Measurements from ENCODE around the gene TTC23L.
"Not testable (repeated sequence)": the region's sequence is repeated elsewhere in the genome, so short reads cannot be mapped to it uniquely, and the experiment has no call there.

Gene TTC23L, protein sequence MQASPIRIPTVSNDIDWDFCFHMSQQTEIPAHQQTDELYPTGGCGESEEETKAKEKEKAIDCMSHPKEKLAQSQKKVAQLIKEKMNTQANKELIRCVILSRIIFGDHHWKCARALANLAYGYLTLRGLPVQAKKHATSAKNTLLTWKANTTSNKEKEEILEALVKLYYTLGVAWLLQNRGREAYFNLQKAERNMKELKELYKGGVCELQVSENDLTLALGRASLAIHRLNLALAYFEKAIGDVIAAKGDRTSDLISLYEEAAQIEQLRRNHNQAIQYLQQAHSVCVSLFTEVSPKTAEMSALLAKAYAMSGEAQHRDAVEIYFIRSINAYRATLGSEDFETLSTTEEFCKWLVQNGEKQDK

DNA sequence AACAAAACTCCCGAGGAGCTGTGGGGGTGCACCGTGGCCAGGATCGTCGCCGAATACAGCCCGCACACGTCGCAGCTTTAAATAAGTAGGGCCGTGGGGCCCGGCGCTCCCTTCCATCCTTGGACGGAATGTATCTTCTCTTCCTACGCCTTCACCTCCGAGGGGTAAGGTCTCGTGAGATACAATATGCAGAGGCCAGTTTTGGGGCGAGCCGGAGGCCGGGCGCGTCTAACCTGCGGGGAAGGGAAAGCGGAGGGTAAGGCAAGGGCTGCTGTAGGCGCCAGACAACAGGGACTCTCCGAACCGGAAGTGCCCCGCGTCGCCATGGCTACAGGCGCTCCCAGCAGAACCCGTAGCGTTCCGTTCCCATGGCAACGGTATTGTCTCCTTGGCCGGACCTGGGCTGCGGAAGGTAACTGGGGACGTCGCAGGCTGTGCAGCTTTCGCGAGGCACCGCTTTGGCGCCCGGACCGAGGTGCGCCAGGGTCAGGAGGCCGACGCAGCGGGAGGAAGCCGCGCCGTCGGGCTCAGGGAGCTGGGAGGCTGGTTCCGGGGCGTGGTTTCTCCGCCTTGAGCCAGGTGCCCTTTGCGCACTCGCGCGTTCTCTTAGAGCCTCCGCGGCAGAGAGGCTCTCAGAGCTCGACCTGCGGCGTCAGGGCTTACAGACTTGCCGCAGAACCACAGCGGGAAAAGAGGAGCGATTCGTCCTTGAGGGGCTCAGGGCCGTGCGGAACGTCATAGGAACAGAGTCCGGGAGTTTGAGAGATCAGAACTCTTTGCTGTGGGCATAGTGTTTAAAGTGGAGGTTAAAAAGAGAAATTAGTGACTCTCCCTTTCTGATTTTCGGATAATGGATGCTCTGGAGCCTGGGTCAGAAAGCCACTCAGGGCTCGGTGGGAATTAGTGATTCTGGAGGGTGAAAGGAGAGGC, at the start of gene TTC23L:
Gene TTC23L (plus strand): TSS at position 380 of the 930 bp plus-strand sequence. CDS start 1,508 bp downstream, outside the sequence.
- in situ Hi-C loops (cut with HindIII; ENCODE audit: low sequenced_read_pairs) = no loop called here

DNA sequence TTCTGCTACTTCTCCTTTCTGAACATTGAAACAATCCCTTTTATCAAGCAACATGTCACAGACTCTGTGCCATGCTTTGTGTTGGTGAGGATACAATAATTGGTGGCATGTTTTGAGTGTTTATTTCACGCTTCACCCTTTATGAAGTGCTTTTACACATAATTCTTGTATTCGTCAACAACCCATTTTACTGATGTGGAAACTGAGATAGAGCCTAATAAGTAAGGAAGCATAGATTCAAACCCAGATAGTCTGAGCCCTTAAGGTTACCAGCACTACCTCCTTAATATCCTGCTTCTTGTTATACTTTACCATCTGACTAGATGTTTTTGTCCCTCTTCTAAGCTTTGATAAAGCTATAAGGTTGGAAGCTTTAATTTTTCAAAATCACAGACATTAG, 49.3 kb upstream of the TTC23L start:
- in situ Hi-C loops (cut with HindIII; ENCODE audit: low sequenced_read_pairs) = no loop called here

DNA sequence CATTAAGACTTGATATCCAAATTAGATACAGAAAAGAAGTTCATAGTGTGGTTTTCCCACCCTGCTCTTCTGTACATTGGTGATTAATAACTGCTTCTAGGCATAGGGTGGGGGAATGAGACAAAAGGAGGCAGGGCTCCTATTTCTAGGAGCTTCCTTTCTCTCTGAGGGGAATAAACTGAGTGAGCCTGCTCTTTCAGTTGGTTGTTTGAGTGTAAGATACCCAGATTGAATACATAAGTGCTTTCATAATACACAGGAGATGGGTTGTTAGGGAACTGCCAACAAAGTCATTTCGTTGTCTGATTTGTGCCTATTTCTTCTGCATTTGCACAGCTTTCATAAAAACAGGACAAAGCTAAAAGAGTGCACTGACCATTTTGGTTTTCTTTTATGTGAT, 48.9 kb upstream of the TTC23L start:
- in situ Hi-C loops (cut with HindIII; ENCODE audit: low sequenced_read_pairs) = no loop called here

DNA sequence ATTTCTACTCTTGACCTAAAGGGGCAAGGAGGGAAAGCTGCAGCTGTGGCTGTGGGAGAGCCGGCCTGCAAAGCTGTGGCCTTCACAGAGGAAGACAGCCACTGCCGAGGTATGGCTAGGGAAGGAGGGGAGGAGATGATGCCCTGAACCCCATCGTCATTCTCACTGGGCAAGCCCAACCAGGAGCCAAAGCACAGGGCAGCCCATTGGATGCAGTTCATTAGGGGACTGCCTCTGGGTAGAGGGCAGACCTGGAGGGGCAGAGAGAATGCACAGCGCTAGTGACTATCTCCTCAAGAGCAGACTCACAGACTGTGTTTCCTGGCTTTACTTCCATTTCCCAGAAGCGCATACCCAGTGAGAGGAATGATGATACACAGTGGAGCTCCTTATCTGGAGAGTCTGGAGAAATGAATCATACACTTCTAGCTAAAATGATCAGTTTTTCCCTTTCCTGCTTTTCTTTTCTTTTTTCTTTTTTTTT, 47.2 kb upstream of the TTC23L start:
- in situ Hi-C loops (cut with HindIII; ENCODE audit: low sequenced_read_pairs) = no loop called here

DNA sequence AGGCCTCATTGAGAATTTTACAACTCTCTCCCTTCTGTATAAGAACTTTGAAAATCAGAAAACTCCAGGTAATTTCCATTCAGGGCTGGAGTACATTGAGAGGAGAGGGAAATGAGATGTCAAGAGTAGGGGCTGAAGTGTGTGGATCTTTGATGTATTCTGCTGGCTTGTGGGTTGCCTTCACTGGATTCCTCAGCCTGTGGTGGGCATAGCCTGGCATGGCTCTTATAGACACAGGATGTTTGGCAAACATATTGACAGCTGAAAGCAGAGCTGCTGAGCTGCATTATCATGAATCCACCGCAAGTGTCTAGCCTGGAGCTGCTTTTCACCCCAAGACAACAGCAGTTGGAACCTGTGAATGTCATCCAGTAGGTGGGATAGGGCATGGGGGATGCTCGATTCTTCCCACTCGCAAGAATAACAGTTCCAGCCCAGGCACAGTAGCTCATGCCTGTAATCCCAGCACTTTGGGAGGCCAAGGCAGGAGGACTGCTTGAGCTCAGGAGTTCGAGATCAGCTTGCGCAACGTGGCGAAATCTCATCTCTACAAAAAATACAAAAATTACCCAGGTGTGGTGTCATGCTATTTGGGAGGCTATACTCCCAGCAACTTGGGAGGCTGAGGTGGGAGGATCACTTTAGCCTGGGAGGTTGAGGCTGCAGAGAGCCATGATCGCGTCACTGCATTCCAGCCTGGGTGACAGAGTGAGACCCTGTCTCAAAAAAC, 36.0 kb upstream of the TTC23L start:
- in situ Hi-C loops (cut with HindIII; ENCODE audit: low sequenced_read_pairs) = no loop called here

DNA sequence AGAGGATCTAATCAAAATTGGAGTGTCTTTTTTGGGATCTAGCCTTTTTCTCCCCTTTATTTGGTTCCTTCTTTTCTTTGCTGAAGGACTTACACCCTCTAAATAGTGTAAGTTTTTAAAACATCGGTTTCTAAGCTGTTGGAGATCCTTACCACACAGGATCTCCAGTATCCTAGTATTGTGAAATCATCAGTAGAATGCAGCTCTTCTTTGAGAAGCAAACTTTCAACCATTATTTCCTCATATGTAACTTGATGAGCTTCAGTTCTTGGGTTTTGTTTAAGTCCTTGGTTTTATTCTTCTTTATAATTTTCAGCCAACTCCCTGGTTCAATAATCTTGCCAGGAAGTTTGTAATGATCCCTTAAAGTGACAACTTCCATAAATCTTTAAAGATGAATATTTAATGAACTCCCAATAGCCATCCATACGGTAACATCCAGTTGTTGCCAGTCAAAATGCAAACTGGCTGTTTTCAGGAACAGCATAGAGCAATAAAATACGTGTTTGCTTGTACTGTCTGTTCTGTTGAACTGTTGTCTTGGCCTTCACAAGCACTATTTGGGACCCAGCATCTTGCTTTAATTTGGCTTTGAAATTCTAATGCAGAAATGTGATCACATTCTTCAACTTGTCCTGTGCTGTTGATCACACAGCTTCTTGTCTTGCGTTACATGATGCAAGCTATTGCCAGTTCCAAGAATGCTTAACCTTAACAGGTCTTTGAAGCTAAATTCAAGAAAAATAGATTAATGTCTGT, 34.8 kb upstream of the TTC23L start:
- in situ Hi-C loops (cut with HindIII; ENCODE audit: low sequenced_read_pairs) = no loop called here

DNA sequence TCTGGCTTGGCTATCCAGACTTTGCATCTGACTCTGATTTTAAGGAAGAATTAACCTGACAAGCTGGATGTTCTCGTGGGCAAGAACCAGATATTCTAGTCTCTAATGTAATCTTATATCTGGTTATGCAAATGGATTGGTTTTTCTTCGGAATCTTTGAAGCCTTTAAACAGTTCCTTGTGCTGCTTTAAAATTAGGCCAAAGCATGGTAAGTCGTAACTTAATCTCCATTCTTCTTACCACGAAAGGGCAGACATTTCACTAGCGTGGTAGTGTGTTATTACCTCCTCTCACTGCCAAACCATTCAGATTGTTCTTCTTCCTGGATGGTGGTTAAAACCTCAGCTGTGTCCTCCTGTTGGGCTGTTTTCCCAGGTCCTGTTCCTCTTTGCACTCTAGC, 34.1 kb upstream of the TTC23L start:
- in situ Hi-C loops (cut with HindIII; ENCODE audit: low sequenced_read_pairs) = no loop called here

DNA sequence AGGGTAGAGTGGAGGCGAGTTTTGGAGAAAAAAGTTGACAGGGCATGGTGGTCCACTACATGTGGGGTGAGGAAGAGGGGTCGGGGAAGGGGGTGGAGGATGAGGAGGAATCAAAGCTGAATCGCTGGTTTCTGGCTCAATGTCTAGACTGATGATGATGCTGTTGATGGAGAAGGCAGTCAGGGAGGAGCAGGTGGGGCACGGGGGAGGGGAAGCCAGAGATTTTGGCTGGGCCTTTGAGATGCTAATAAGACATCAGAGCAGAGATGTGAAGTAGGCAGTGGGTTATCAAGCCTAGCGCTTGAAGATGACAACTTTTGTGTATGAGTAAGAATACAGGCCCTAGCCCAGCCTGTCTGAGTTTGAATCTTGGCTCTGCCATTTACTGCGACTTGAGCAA, 32.4 kb upstream of the TTC23L start:
- in situ Hi-C loops (cut with HindIII; ENCODE audit: low sequenced_read_pairs) = no loop called here

DNA sequence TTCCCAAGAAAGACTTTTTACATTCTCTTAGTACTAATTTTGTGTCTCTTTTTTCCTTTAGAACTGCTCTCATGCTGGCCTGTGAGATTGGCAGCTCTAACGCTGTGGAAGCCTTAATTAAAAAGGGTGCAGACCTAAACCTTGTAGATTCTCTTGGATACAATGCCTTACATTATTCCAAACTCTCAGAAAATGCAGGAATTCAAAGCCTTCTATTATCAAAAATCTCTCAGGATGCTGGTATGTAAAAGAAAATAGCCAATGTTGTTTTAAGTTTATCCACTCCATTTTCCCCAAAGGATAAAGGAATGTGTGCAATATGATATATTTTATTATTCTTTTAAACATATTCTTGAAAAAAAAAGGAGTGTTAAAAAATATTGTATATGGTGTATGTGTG, 27.3 kb upstream of the TTC23L start:
- in situ Hi-C loops (cut with HindIII; ENCODE audit: low sequenced_read_pairs) = no loop called here

DNA sequence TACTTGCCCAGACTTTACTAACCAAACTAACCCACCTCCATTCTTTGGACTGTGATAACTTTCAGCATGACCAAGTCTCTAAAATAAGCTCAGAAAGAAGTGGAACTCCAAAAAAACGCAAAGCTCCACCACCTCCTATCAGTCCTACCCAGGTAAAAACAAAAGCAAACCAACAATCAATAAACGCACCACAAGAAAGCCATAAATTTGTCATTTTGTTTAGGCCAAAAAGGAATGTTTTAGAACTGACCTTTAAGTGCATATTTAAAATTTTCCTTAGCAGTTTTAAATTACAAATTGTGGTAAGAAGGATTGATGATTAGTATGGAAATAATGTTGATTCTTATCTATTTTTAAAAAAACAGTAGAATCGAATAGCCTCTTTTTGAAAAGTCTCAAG, 25.5 kb upstream of the TTC23L start:
- in situ Hi-C loops (cut with HindIII; ENCODE audit: low sequenced_read_pairs) = no loop called here

DNA sequence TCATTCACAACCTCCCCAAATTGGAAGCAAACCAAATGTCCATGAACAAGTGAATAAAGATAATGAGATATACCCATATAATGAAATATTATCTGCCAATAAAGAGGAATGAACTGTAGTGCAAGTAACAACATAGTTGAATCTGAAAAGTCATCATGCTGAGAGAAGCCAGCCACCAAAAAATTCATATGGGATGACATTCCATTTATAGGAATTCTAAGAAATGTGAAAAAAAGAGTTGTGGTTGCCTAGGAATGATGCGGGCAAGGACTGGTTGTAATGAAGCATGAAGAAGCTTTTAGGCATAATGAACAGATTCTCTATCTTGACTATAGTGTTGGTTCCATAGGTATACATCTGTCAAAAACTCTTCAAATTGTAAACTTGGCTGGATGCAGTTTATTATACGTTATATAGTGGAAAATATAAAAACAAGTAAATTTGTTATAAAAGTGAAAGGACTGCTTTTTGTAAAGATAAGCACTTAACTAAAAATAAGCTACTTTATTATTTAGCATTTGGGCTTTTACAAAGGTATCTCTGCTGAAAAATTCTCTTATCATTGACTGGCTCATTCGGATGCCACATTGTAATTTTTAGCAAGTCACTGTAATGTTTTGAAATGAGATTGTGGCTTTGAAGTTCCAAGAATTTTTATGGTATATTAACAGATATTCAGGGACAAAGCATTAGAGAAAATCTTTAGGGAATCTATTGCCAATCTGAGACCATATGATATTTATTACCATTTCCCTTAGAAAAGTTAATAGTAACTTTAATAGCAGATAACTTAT, 21.2 kb upstream of the TTC23L start:
- in situ Hi-C loops (cut with HindIII; ENCODE audit: low sequenced_read_pairs) = no loop called here

DNA sequence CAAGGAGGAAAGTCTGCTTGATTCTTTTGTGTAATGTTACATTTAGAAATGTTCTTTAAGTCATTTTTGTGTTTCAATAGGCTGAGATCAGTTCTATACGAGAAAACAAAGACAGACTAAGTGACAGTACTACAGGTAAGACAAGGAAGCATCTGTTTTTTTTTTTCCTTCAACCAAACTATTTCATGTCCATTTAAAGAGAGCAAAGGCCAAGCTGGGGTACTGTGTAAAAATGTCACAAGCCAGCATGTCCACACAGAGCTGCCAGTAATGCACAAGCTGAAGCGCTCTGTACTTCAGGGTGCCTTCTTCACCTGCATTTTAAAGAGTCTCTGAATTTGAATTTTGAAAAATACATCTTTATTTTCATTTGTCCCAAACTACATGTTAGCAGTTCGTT, 20.2 kb upstream of the TTC23L start:
- in situ Hi-C loops (cut with HindIII; ENCODE audit: low sequenced_read_pairs) = no loop called here

DNA sequence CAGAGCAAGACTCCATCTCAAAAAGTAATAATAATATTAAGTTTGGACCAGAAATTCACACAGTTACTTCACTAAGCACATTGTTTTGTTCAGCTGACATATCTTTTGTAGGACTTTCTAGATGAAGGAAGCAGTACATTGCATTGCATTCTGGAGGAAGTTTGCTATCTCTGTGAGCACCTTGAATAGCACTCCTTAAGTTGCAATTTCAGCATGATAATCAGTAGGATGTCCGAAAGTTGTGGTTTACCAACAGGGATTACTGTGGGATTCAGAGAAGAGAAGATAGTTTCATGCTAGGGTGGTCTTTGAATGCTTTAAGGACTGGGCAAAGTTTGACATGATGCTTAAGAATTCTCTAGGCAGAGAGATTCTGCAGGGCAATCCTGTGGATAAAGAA, 18.4 kb upstream of the TTC23L start:
- in situ Hi-C loops (cut with HindIII; ENCODE audit: low sequenced_read_pairs) = no loop called here

DNA sequence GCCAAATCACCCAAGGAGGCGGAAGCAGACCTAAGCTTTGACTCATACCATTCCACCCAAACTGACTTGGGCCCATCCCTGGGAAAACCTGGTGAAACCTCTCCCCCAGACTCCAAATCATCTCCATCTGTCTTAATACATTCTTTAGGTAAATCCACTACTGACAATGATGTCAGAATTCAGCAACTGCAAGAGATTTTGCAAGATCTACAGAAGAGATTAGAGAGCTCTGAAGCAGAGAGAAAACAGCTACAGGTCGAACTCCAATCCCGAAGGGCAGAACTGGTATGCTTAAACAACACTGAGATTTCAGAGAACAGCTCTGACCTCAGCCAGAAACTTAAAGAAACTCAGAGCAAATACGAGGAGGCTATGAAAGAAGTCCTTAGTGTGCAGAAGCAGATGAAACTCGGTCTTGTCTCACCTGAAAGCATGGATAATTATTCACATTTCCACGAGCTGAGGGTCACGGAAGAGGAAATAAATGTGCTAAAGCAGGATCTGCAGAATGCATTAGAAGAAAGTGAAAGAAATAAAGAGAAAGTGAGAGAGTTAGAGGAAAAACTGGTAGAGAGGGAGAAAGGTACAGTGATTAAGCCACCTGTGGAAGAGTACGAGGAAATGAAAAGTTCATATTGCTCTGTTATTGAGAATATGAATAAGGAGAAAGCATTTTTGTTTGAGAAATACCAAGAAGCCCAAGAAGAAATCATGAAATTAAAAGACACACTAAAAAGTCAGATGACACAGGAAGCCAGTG, 15.8 kb upstream of the TTC23L start:
- in situ Hi-C loops (cut with HindIII; ENCODE audit: low sequenced_read_pairs) = no loop called here

DNA sequence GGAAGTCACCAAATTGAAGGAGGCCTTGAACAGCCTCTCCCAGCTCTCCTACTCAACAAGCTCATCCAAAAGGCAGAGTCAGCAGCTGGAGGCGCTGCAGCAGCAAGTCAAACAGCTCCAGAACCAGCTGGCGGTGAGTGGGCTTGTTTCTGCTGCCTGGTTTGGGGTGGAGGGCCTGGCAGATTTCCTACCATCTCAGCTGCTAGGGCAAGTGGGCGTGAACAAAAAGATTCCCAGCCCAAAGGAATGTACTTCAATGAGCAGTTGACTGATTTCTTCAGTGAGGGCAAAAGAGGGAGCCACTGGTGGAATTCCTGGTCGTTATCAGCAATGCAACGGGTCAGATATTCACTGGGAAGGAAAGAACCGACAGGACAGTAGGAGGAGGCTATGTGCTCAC, 12.6 kb upstream of the TTC23L start:
- in situ Hi-C loops (cut with HindIII; ENCODE audit: low sequenced_read_pairs) = loop anchor here (5.0 kb wide), 1 partner anchor 124 kb away; no protein-coding TSS in a partner anchor

DNA sequence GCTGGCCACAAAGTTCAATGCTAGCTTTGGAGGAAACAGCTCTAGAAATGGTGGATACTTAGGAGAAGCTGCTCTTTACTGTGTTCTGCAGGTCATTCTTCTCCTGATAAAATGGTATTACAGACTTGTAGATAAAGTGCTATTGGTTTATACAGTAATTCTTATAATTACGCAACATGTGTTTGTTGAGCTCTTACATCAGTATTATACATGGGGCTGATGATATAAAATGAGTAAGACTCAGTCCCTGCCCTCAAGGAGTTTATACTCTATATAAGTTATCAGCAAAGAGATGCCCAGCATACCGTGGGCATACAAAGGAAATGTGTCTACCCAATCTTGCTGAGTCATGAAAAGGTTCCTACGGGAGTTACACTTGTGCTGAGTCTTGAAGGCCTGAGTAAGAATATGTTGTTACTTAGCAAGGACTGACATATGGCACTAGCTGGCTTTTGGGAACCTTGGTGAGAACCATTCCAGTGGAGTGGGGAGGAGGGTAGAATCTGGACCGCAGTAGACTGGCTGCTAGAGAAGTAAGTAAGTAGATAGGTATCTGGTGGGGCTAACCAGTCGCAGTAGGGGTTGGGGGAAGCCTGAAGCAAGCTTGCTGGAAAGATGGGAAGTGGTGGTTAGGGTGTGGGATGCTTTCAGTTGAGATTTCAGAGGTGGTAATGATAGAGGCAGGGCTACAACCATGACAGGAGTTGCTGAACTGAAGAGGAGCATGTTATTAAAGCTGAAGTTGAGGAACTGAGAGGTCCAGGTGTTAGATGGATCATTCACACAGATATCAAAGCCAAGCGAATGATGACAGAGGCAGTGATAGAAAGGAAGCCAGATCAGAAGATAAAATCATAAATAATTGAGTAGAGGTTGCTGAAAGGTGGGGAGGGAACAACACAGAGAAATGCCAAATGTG, 11.1 kb upstream of the TTC23L start:
- in situ Hi-C loops (cut with HindIII; ENCODE audit: low sequenced_read_pairs) = loop anchor here (5.0 kb wide), 1 partner anchor 126 kb away; no protein-coding TSS in a partner anchor

DNA sequence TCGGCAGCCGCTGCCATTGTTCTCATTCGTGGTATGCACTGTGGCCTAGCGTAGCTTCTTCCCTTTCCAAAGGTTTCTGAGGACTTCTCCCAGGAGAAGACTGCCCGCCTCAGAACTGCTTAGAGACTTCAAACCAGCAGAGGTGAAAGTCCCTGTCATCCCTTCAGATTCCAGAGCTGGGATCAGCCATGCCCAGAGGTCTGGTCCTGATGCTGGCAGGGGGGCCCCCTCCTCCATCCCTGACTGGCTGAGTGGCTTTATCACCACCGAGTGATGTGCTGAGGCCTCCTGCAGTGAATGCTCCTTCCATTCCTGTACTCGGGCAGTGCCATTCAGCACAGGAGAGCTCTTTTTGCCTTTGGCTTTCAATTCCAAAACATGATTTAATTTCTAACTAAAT, 8.1 kb upstream of the TTC23L start:
- in situ Hi-C loops (cut with HindIII; ENCODE audit: low sequenced_read_pairs) = not testable (repeated sequence)

DNA sequence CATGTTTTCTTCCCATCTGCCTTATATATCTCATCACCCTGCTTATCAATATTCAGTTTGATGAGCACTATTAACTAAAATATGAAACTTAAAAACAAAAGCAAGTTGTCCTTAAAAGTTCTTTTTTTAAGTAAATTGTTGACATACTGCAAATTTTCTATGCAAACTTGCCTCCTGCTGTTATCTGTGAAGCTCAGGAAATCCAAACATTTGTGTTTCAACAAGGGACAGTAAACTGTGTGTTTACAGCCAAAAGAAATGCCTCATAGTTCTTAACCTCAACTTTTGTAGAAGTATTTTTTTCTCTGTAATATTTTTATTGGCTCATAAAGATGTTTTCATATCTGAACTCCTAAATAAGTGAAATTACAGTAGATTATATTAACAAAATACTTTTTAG, 7.7 kb upstream of the TTC23L start:
- in situ Hi-C loops (cut with HindIII; ENCODE audit: low sequenced_read_pairs) = no loop called here
